K562 (cell line): ENCODE results near the gene IMPDH2. TPM values are rescaled to one million over a fixed set of nuclear protein-coding genes. Genes with fewer than 3 reads are reported as not detected.

Experiments
- ATAC-seq: fragments of 200-7000 bp; cut with Tn5 transposase; 3 replicates; pipeline ENCODE4 v1.9.1; 2020; ENCODE audit warnings: moderate library complexity
- BruUV-seq: library from RNA; stranded (reverse); fragments of 400-500 nt; replicated peaks from 2 replicates; lab custom pipeline; 2021; lab: Mats Ljungman, UMichigan
- CTCF ChIA-PET: fragments of 300-600 bp; formaldehyde crosslinking; extraction: SDS; loops from one replicate; lab custom pipeline; 2021; ENCODE audit warnings: low intra/inter-chr PET ratio; lab: Yijun Ruan, JAX
- POLR2A ChIA-PET: fragments of 300-600, 350-650 bp; sonication (Branson Sonifier 250); formaldehyde crosslinking; extraction: SDS; loops from one replicate; lab custom pipeline; 2021; ENCODE audit warnings: antibody characterized with exemption, inconsistent platforms; lab: Yijun Ruan, JAX
- DNase-seq, 4 experiments: peaks; one replicate each; pipeline versions ENCODE4 v3.0.0 to v3.0.0-alpha.2; 2011 to 2018; ENCODE audit warnings: low spot score in 3 of 4, mixed read lengths in 3 of 4; ENCODE audit errors: extremely low read depth in 1 of 4
- FAIRE-seq: peaks from 2 replicates; lab custom pipeline; 2011; peaks lifted over from hg19 to GRCh38; lab: Jason Lieb, UNC
- H2AFZ ChIP-seq: 2 replicates; pipeline ENCODE4 v1.6.0; 2011; ENCODE audit warnings: low read depth, low read length, control low read depth, inconsistent platforms
- H3K27ac ChIP-seq: fragments of 200-600 bp; 3 replicates; pipeline ENCODE4 v1.8.0; 2011; ENCODE audit warnings: low read depth, mild to moderate bottlenecking, control low read depth, inconsistent platforms, low read length, moderate library complexity, mixed read lengths; ENCODE audit errors: extremely low read depth
- H3K27me3 ChIP-seq, 2 experiments: fragments of 300-600 bp in 1 of 2; 2 replicates in 1 of 2; 3 replicates in 1 of 2; pipeline versions ENCODE4 v1.6.0 to v1.8.0; 2011; ENCODE audit warnings: inconsistent platforms in 2 of 2, low read length in 2 of 2, mild to moderate bottlenecking in 1 of 2, mixed read lengths in 1 of 2, moderate library complexity in 1 of 2; ENCODE audit not compliant: control insufficient read depth in 2 of 2, insufficient read depth in 2 of 2
- H3K36me3 ChIP-seq: fragments of 300-600 bp; 3 replicates; pipeline ENCODE4 v1.8.0; 2011; ENCODE audit warnings: mild to moderate bottlenecking, low read length, inconsistent platforms; ENCODE audit not compliant: control insufficient read depth, insufficient read depth
- H3K4me1 ChIP-seq, 2 experiments: fragments of 200-600 bp in 1 of 2; replicated peaks in 1 of 2; 2 replicates in 1 of 2; 3 replicates in 1 of 2; pipeline versions ENCODE4 v1.5.1 to v1.8.0; 2011; ENCODE audit warnings: inconsistent platforms in 2 of 2, low read length in 2 of 2, mild to moderate bottlenecking in 1 of 2, mixed read lengths in 1 of 2, moderate library complexity in 1 of 2; ENCODE audit not compliant: control insufficient read depth in 2 of 2, insufficient read depth in 2 of 2
- H3K4me2 ChIP-seq: 2 replicates; pipeline ENCODE4 v1.6.1; 2011; ENCODE audit warnings: low read length, control low read depth, inconsistent platforms, mixed read lengths; ENCODE audit not compliant: insufficient read depth
- H3K4me3 ChIP-seq: fragments of 200-600 bp; sonication (generic), shearing (Covaris generic); 2 replicates; pipeline ENCODE4 v1.5.1; 2016; ENCODE audit warnings: control low read depth, inconsistent platforms
- H3K79me2 ChIP-seq: fragments of 200-600 bp; 3 replicates; pipeline ENCODE4 v1.8.0; 2011; ENCODE audit warnings: low read length, inconsistent platforms; ENCODE audit not compliant: control insufficient read depth, insufficient read depth
- H3K9ac ChIP-seq, 2 experiments: 2 replicates each; pipeline versions ENCODE4 v1.6.0 to v1.6.1; 2011; ENCODE audit warnings: low read depth in 2 of 2, low read length in 2 of 2, control low read depth in 1 of 2, inconsistent platforms in 1 of 2, mild to moderate bottlenecking in 1 of 2, mixed read lengths in 1 of 2; ENCODE audit not compliant: insufficient read depth in 1 of 2
- H3K9me1 ChIP-seq: one replicate; pipeline ENCODE4 v1.6.0; 2011; ENCODE audit warnings: inconsistent platforms, mild to moderate bottlenecking, low read length, moderate library complexity; ENCODE audit not compliant: control insufficient read depth, insufficient read depth
- H3K9me3 ChIP-seq: replicated peaks from 2 replicates; pipeline ENCODE4 v1.5.1; 2011; ENCODE audit warnings: low read depth, low read length, inconsistent platforms; ENCODE audit not compliant: control insufficient read depth, insufficient read depth
- H4K20me1 ChIP-seq: replicated peaks from 2 replicates; pipeline ENCODE4 v1.6.1; 2011; ENCODE audit warnings: low read length, inconsistent platforms, mixed read lengths; ENCODE audit not compliant: control insufficient read depth, insufficient read depth
- GTF2F1 ChIP-seq: IDR thresholded peaks from 2 replicates; pipeline ENCODE4 v1.6.1; 2011; ENCODE audit warnings: low read depth, low read length, improper control_type of control experiment
- MCM2 ChIP-seq: fragments of 450-650 bp; IDR thresholded peaks from 2 replicates; pipeline ENCODE4 v1.6.1; 2017; ENCODE audit warnings: low read depth, mild to moderate bottlenecking
- MCM3 ChIP-seq: fragments of 450-650 bp; IDR thresholded peaks from 2 replicates; pipeline ENCODE4 v1.6.1; 2016
- POLR2AphosphoS2 ChIP-seq: IDR thresholded peaks from 2 replicates; pipeline ENCODE4 v1.6.1; 2012; ENCODE audit warnings: low read length, improper control_type of control experiment
- POLR2AphosphoS5 ChIP-seq: IDR thresholded peaks from 2 replicates; pipeline ENCODE4 v1.6.1; 2011; ENCODE audit warnings: mild to moderate bottlenecking, low read depth, low read length, moderate library complexity; ENCODE audit not compliant: control insufficient read depth, insufficient read depth
- SMAD2 ChIP-seq: fragments of 150-350 bp; IDR thresholded peaks from 2 replicates; pipeline ENCODE4 v1.6.1; 2014; ENCODE audit warnings: low read depth, mild to moderate bottlenecking, low read length
- SMARCB1 ChIP-seq: IDR thresholded peaks from 2 replicates; pipeline ENCODE4 v1.6.1; 2011; ENCODE audit warnings: improper control_type of control experiment, low read depth; ENCODE audit not compliant: insufficient read length
- TARDBP ChIP-seq: fragments of 450-650 bp; IDR thresholded peaks from 2 replicates; pipeline ENCODE4 v1.6.1; 2016
- ZBTB1 ChIP-seq: sonication (generic); formaldehyde crosslinking; IDR thresholded peaks from 2 replicates; pipeline ENCODE4 v1.8.1; 2023; ENCODE audit warnings: missing genetic modification reagents, low read depth, mild to moderate bottlenecking, borderline replicate concordance
- ZC3H11A ChIP-seq: IDR thresholded peaks from 2 replicates; pipeline ENCODE4 v1.6.1; 2012; ENCODE audit warnings: low read depth, low read length, improper control_type of control experiment
- ZNF239 ChIP-seq: fragments of 250-450 bp; sonication (Bioruptor Pico); IDR thresholded peaks from 2 replicates; pipeline ENCODE4 v1.4.0; 2020; ENCODE audit warnings: mild to moderate bottlenecking
- WGBS: fragments of 100-300 bp; shearing (Covaris generic); methylation state at CpG from one replicate; pipeline ENCODE4 v1.1.6; 2016; ENCODE audit warnings: low coverage, mixed read lengths; ENCODE audit not compliant: insufficient coverage; ENCODE audit errors: missing lambda C conversion rate; 5-methylcytosine and 5-hydroxymethylcytosine counted together
- in situ Hi-C: fragments of 300-500 bp; cut with MboI; formaldehyde crosslinking; loops from 4 replicates; pipeline ENCODE4 v1.15.0; 2018; ENCODE audit warnings: inconsistent platforms, mixed read lengths
- intact Hi-C: fragments of 100-400 bp; cut with micrococcal nuclease; formaldehyde crosslinking; loops from 2 replicates; pipeline ENCODE4 v1.14.2; 2022
- polyA plus RNA-seq, 8 experiments: library from polyadenylated mRNA; depleted of rRNA in 4 of 8; stranded (reverse) in 5 of 8; unstranded in 3 of 8; fragments of >200 nt; fragmentation: Nextera tagmentation in 2 of 8; fragmentation: Illumina TruSeq in 1 of 8; extraction: Ambion mirVana in 2 of 8; extraction: Trizol in 1 of 8; gene quantifications; 2 replicates each; pipeline versions ENCODE4 v1.2.1 to v1.2.3, GENCODE V29; 2011 to 2014; ENCODE audit warnings: inconsistent platforms in 1 of 8, missing spikeins in 1 of 8
- total RNA-seq, 7 experiments: library from RNA; depleted of rRNA in 6 of 7; stranded (reverse); fragments of >200 nt in 6 of 7; fragmentation: Illumina TruSeq in 2 of 7; extraction: Trizol in 2 of 7; gene quantifications; 2 replicates each; pipeline versions ENCODE4 v1.2.1 to v1.2.3, GENCODE V29; 2011 to 2021; ENCODE audit warnings: low replicate concordance in 1 of 7
- TF ChIP-seq, protein P1 (sequence below): fragments of 250-450 bp; sonication (Bioruptor Pico); IDR thresholded peaks from 2 replicates; pipeline ENCODE4 v1.4.0; 2020; ENCODE audit warnings: mild to moderate bottlenecking
- TF ChIP-seq, protein P2 (sequence below): sonication (generic); formaldehyde crosslinking; IDR thresholded peaks from 2 replicates; pipeline ENCODE4 v1.8.0; 2022; ENCODE audit warnings: mild to moderate bottlenecking, low read depth, missing genetic modification reagents

IMPDH2 gene
- total and polyA plus RNA-seq, 9 of the 15 experiments (the other 6 are each of a cell fraction or from before 2014, with no cell fraction given) = 318 to 507 (median 366) TPM

DNA sequence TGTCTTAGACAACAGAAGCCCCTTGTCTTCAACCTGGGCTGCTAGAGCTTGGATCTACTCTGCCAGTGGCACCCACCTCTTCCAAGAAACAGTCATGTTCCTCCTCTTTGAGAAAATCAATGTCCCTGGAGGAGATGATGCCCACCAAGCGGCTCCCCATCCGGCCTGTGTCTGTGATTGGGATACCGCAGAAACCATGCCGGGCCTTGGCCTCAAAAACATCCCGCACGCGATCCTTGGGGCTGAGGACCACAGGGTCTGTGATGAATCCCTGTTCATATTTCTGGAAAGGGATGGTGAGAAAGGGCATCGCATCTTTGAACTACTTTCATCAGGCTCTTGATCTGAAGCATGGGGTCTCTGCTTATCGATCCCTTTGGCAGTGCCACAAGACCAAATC is 1.6 kb downstream of the IMPDH2 start:
- H3K36me3 ChIP-seq = peaks cover 89% of the 10 kb centered on the region
- ChIA-PET POLR2A (interaction anchor here (0.6 to 3.8 kb wide), 4 partner anchors 8 to 667 kb away, joined by 3 to 19 read pairs (median 9); partner anchors contain the start of genes DALRD3 and QRICH1), CTCF (no interaction called here)
- no peak for TF ChIP-seq MCM2
- no peak for TF ChIP-seq SMAD2
- TF ChIP-seq TARDBP = no peak
- TF ChIP-seq, protein P1, sequence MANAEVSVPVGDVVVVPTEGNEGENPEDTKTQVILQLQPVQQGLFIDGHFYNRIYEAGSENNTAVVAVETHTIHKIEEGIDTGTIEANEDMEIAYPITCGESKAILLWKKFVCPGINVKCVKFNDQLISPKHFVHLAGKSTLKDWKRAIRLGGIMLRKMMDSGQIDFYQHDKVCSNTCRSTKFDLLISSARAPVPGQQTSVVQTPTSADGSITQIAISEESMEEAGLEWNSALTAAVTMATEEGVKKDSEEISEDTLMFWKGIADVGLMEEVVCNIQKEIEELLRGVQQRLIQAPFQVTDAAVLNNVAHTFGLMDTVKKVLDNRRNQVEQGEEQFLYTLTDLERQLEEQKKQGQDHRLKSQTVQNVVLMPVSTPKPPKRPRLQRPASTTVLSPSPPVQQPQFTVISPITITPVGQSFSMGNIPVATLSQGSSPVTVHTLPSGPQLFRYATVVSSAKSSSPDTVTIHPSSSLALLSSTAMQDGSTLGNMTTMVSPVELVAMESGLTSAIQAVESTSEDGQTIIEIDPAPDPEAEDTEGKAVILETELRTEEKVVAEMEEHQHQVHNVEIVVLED = no peak
- TF ChIP-seq, protein P2, sequence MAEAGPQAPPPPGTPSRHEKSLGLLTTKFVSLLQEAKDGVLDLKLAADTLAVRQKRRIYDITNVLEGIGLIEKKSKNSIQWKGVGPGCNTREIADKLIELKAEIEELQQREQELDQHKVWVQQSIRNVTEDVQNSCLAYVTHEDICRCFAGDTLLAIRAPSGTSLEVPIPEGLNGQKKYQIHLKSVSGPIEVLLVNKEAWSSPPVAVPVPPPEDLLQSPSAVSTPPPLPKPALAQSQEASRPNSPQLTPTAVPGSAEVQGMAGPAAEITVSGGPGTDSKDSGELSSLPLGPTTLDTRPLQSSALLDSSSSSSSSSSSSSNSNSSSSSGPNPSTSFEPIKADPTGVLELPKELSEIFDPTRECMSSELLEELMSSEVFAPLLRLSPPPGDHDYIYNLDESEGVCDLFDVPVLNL = no peak
- no peak for TF ChIP-seq MCM3
- no peak for TF ChIP-seq ZBTB1 (CRISPR knock-in tag)
- TF ChIP-seq SMARCB1 = no peak
- no peak for TF ChIP-seq ZC3H11A
- 0 out of 2 replicates have a peak, but pooled peaks have one; percentile 7 for TF ChIP-seq POLR2AphosphoS5
- TF ChIP-seq POLR2AphosphoS2 = 0 out of 2 replicates have a peak, but pooled peaks have one; percentile 5
- no peak for TF ChIP-seq ZNF239 (CRISPR knock-in tag)
- TF ChIP-seq GTF2F1 = no peak
- DNase-seq (no peak), FAIRE-seq (no peak), ATAC-seq (no peak)
- H3K4me3 ChIP-seq = peak overlapping the region; percentile 74; the same call in 1 of the 2 replicates
- no peak overlapping the region for H2AFZ ChIP-seq
- peak overlapping the region in 1 of 2 experiments; percentile 15; a peak in 2 of 4 replicates for H3K9ac ChIP-seq
- H3K79me2 ChIP-seq = peaks cover 68% of the 10 kb centered on the region
- in situ Hi-C loops = no loop called here
- H3K9me1 ChIP-seq = peaks cover 9% of the 10 kb centered on the region
- H3K4me2 ChIP-seq = peak overlapping the region; percentile 100
- BruUV-seq = no TSS peak
- H3K4me1 ChIP-seq = peaks cover 37 to 50% of the 10 kb centered on the region in 2 experiments; a peak in 4 of 5 replicates
- H3K9me3 ChIP-seq = no peaks in the 10 kb centered on the region
- H4K20me1 ChIP-seq = peaks cover 12% of the 10 kb centered on the region
- intact Hi-C loops = loop anchor here (2.0 to 10.0 kb wide), 2 partner anchors 67 to 137 kb away; partner anchors contain the start of genes CCDC71 and QRICH1
- H3K27ac ChIP-seq = peak overlapping the region; percentile 89
- 80% methylated on average over 8 of the region's 9 CpGs for WGBS
- no peaks in the 10 kb centered on the region for H3K27me3 ChIP-seq
